ENCODE results near the gene SMIM38. TPM values are rescaled to one million over a fixed set of nuclear protein-coding genes. Genes with fewer than 3 reads are reported as not detected.

Gene SMIM38
- total RNA-seq, 1 donor from 2014 or later, result 0.12 TPM

DNA sequence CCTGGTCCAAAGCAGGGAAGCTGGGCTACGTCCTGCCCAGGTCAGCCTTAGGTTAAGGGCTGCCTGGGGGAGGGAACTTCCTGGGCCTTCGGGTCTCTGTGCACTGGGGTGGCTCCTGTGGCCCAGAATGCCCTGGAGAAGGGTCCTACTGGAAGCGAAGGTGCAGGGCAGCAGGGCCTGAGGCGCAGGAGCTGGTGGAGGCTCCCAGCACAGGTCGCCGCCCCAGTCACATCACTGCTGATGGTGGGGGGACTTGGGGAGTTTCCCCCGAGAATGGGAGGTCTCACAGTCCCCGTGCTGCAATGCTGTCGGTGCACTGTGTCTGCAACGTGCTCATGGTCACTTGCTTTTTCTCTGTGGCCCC is 815 bp upstream of the SMIM38 start:
- Mint-ChIP-seq H3K9me3 (ENCODE audit: low read depth) (peaks cover 11% of the 10 kb centered on the region), H3K27ac (ENCODE audit: unreplicated experiment) (no peak overlapping the region), H3K36me3 (ENCODE audit: low read depth) (peaks cover 2% of the 10 kb centered on the region), H3K4me3 (ENCODE audit: unreplicated experiment) (no peak overlapping the region), H3K4me1 (ENCODE audit: low read depth) (peaks cover 25% of the 10 kb centered on the region), H3K27me3 (ENCODE audit: low read depth) (peaks cover 2% of the 10 kb centered on the region)
- TF ChIP-seq CTCF (IDR thresholded peaks at IDR 0.05), result no peak
- no peak for DNase-seq (ENCODE audit: low spot score)

- Mint-ChIP-seq H3K27me3 (ENCODE audit: low read depth) (peaks cover 2% of the 10 kb centered on the region), H3K9me3 (ENCODE audit: low read depth) (no peaks in the 10 kb centered on the region), H3K4me1 (ENCODE audit: low read depth) (peaks cover 32% of the 10 kb centered on the region), H3K36me3 (ENCODE audit: low read depth) (no peaks in the 10 kb centered on the region), H3K27ac (ENCODE audit: unreplicated experiment) (no peak overlapping the region), H3K4me3 (ENCODE audit: unreplicated experiment) (no peak overlapping the region)
- TF ChIP-seq CTCF (IDR thresholded peaks at IDR 0.05), result no peak
- DNase-seq (ENCODE audit: low spot score), result no peak
Observed at GRCh38 chr11:69156235-69156639, 502 bp downstream of the SMIM38 start.

GRCh38 chr11:69156673-69157155 is 979 bp downstream of the SMIM38 start:
- no peak for DNase-seq (ENCODE audit: low spot score)
- no peak for TF ChIP-seq CTCF (IDR thresholded peaks at IDR 0.05)
- Mint-ChIP-seq H3K36me3 (ENCODE audit: low read depth) (no peaks in the 10 kb centered on the region), H3K4me1 (ENCODE audit: low read depth) (peaks cover 37% of the 10 kb centered on the region), H3K27ac (ENCODE audit: unreplicated experiment) (no peak overlapping the region), H3K27me3 (ENCODE audit: low read depth) (peaks cover 2% of the 10 kb centered on the region), H3K9me3 (ENCODE audit: low read depth) (no peaks in the 10 kb centered on the region), H3K4me3 (ENCODE audit: unreplicated experiment) (no peak overlapping the region)

- no peak for TF ChIP-seq CTCF (IDR thresholded peaks at IDR 0.05)
- Mint-ChIP-seq H3K9me3 (ENCODE audit: low read depth) (no peaks in the 10 kb centered on the region), H3K4me3 (ENCODE audit: unreplicated experiment) (no peak overlapping the region), H3K27ac (ENCODE audit: unreplicated experiment) (no peak overlapping the region), H3K27me3 (ENCODE audit: low read depth) (peaks cover 2% of the 10 kb centered on the region), H3K4me1 (ENCODE audit: low read depth) (peaks cover 38% of the 10 kb centered on the region), H3K36me3 (ENCODE audit: low read depth) (no peaks in the 10 kb centered on the region)
- DNase-seq (ENCODE audit: low spot score), result no peak
Observed at GRCh38 chr11:69157156-69157821, 1.6 kb downstream of the SMIM38 start.

DNA sequence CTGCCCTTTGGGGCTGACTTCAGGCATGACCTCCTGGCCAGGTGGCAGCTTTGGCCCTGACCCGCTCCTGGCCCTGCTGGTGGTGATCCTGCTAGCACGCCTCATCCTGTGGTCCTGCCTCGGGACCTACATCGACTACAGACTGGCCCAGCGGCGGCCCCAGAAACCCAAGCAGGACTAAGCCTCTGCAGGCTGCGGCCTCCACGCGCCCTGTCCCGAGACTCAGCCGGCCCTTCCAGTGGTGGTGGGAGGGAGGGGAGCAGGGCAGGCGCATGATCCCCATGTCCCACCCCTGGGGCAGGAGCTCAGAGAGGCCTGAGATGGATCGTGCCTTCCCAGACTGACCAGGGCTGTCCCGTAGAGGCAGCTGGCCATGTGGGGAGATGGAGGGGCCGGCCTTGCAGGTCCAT is 2.1 kb downstream of the SMIM38 start:
- Mint-ChIP-seq H3K4me3 (ENCODE audit: unreplicated experiment) (no peak overlapping the region), H3K27me3 (ENCODE audit: low read depth) (peaks cover 2% of the 10 kb centered on the region), H3K27ac (ENCODE audit: unreplicated experiment) (no peak overlapping the region), H3K9me3 (ENCODE audit: low read depth) (peaks cover 3% of the 10 kb centered on the region), H3K4me1 (ENCODE audit: low read depth) (peaks cover 37% of the 10 kb centered on the region), H3K36me3 (ENCODE audit: low read depth) (no peaks in the 10 kb centered on the region)
- TF ChIP-seq CTCF (IDR thresholded peaks at IDR 0.05), result no peak
- no peak for DNase-seq (ENCODE audit: low spot score)

Data from chondrocyte (in vitro differentiated cells).